Measurements from ENCODE around the gene CAGE1. TPM values are rescaled to one million over a fixed set of nuclear protein-coding genes. Genes with fewer than 3 reads are reported as not detected.

The CAGE1 gene
- total and polyA plus RNA-seq, 2 donors (not counting 3 experiments of a cell fraction or from before 2014, with no cell fraction given): not detected

DNA sequence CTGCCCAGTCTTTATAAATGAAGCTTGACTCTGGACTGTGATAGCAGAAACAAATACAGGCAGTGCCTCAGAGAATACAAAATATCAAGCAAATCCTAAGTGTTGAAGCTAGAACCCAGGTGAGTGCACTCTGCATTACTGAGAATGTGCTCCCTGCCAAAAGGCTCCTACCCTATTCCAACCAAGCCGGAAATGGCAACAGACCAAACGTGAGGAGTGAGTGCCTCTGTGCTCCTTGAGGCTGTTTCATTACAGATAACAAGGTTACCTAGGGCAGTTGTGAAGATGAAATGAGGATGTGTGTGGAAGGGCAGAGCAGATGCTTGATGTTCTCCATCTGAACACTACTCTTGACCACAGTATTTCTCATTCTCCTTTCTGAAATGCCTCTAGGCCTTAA is 105.9 kb downstream of the CAGE1 start:
- ChIA-PET POLR2A (interaction anchor here (0.7 kb wide), 1 partner anchor 106 kb away, joined by 3 read pairs; the partner anchor contains the start of genes CAGE1 and RIOK1), CTCF (interaction anchor here (0.6 to 4.1 kb wide), 2 partner anchors 7 to 23 kb away, joined by 3 to 37 read pairs; no protein-coding TSS in a partner anchor)
- Histone ChIP-seq H3K79me2 (ENCODE audit: control insufficient read depth, insufficient read depth, low read length) (no peaks in the 10 kb centered on the region), H3K36me3 (ENCODE audit: control insufficient read depth in 2 of 2, extremely low read depth in 1 of 2, insufficient read depth in 2 of 2, low read length in 2 of 2) (peaks cover 2 to 7% of the 10 kb centered on the region in 2 experiments), H3K4me1 (ENCODE audit: control insufficient read depth, extremely low read depth, insufficient read depth, low read length) (no peaks in the 10 kb centered on the region), H3K4me2 (ENCODE audit: insufficient read depth, low read length) (no peak overlapping the region), H4K20me1 (replicated peaks; ENCODE audit: control insufficient read depth, extremely low read depth, insufficient read depth, low read length) (no peaks in the 10 kb centered on the region), H3K27me3 (ENCODE audit: control insufficient read depth in 2 of 2, insufficient read depth in 2 of 2, low read length in 2 of 2) (no peaks in the 10 kb centered on the region), H2AFZ (ENCODE audit: low read depth, low read length) (no peak overlapping the region), H3K9ac (replicated peaks; ENCODE audit: extremely low read depth, insufficient read depth, low read length) (no peak overlapping the region), H3K4me3 (replicated peaks in 1 of 3; ENCODE audit: insufficient read depth in 1 of 3, low read depth in 1 of 3, low read length in 3 of 3) (no peak overlapping the region), H3K27ac (ENCODE audit: insufficient read depth, low read depth, low read length) (no peak overlapping the region), H3K9me1 (replicated peaks; ENCODE audit: control insufficient read depth, extremely low read depth, insufficient read depth, low read length) (no peaks in the 10 kb centered on the region), H3K9me3 (replicated peaks; ENCODE audit: control insufficient read depth, insufficient read depth, low read length) (no peaks in the 10 kb centered on the region)
- dilution Hi-C loops (cut with MboI; ENCODE audit: extremely low pct_ligation_motif_present, low sequenced_read_pairs) (no loop called here), intact Hi-C loops (cut with micrococcal nuclease) (no loop called here)
- no TSS peak for BruUV-seq (replicated peaks)
- no peak for DNase-seq (ENCODE audit: low read depth, low spot score)
- TF ChIP-seq, protein P1, sequence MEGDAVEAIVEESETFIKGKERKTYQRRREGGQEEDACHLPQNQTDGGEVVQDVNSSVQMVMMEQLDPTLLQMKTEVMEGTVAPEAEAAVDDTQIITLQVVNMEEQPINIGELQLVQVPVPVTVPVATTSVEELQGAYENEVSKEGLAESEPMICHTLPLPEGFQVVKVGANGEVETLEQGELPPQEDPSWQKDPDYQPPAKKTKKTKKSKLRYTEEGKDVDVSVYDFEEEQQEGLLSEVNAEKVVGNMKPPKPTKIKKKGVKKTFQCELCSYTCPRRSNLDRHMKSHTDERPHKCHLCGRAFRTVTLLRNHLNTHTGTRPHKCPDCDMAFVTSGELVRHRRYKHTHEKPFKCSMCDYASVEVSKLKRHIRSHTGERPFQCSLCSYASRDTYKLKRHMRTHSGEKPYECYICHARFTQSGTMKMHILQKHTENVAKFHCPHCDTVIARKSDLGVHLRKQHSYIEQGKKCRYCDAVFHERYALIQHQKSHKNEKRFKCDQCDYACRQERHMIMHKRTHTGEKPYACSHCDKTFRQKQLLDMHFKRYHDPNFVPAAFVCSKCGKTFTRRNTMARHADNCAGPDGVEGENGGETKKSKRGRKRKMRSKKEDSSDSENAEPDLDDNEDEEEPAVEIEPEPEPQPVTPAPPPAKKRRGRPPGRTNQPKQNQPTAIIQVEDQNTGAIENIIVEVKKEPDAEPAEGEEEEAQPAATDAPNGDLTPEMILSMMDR (IDR thresholded peaks at IDR 0.05; ENCODE audit: extremely low read depth in 1 of 2, insufficient read depth in 1 of 2, low read depth in 1 of 2, low read length in 2 of 2): no peak
- TF ChIP-seq GATA2 (IDR thresholded peaks at IDR 0.05; ENCODE audit: insufficient read depth, insufficient read length, low read depth, low read length): no peak
- no peak for TF ChIP-seq FOS (IDR thresholded peaks at IDR 0.05; ENCODE audit: borderline replicate concordance, insufficient read depth, low read length)
- TF ChIP-seq POLR2AphosphoS5 (IDR thresholded peaks at IDR 0.05; ENCODE audit: insufficient read depth, low read depth, low read length): no peak
- TF ChIP-seq, protein P2, sequence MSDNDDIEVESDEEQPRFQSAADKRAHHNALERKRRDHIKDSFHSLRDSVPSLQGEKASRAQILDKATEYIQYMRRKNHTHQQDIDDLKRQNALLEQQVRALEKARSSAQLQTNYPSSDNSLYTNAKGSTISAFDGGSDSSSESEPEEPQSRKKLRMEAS (IDR thresholded peaks at IDR 0.05; ENCODE audit: insufficient read depth, insufficient read length): no peak
- no peak for TF ChIP-seq EZH2 (IDR thresholded peaks at IDR 0.05; ENCODE audit: borderline replicate concordance, low read depth, low read length, severe bottlenecking)
- no peak for TF ChIP-seq POLR2A (IDR thresholded peaks at IDR 0.05; ENCODE audit: low read depth, low read length)
- TF ChIP-seq JUN (IDR thresholded peaks at IDR 0.05; ENCODE audit: borderline replicate concordance, insufficient read depth, insufficient read length, low read depth): no peak
- no peak for TF ChIP-seq MYC (IDR thresholded peaks at IDR 0.05; ENCODE audit: low read depth, low read length)
- no peak for FAIRE-seq

Data from endothelial cell of umbilical vein (primary cell).